ENCODE results near the gene MRPL52.

Gene MRPL52

DNA sequence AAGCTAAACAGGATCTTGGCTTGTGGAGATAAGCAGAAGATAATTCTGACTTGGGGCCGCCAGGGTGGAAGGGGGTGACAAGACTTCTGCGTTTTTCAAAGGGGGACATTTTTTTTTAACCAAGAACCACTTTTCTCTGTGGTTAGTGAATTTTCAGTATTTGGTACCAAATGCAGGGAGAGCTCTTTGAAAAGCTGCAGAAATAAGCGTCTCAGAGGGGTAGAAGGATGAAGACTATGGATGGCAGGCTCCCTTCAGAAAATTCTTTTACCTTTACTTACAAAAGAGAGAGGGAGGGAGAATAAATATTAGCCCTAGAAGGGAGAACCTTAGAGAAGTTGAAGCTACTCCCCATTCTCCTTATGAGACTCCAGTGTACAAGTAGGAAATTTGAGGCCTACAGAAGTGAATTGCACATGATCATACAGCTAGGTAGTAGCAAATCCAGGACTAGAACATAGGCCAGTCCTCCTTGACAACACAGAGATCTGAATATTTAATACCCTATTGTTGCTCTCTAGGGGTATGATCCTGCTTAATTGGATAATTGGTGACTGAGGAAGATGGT, 840 bp downstream of the MRPL52 start:
- peaks cover 7% of the 10 kb centered on the region for H3K27me3 Mint-ChIP-seq (ENCODE audit: low read depth)
- peaks cover 23% of the 10 kb centered on the region for H3K4me1 Mint-ChIP-seq
- TF ChIP-seq, protein P1, sequence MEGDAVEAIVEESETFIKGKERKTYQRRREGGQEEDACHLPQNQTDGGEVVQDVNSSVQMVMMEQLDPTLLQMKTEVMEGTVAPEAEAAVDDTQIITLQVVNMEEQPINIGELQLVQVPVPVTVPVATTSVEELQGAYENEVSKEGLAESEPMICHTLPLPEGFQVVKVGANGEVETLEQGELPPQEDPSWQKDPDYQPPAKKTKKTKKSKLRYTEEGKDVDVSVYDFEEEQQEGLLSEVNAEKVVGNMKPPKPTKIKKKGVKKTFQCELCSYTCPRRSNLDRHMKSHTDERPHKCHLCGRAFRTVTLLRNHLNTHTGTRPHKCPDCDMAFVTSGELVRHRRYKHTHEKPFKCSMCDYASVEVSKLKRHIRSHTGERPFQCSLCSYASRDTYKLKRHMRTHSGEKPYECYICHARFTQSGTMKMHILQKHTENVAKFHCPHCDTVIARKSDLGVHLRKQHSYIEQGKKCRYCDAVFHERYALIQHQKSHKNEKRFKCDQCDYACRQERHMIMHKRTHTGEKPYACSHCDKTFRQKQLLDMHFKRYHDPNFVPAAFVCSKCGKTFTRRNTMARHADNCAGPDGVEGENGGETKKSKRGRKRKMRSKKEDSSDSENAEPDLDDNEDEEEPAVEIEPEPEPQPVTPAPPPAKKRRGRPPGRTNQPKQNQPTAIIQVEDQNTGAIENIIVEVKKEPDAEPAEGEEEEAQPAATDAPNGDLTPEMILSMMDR (IDR thresholded peaks at IDR 0.05; ENCODE audit: unreplicated experiment in 3 of 3), result no peak
- peak overlapping the region; percentile 84 to 96 (median 85) for H3K4me3 Mint-ChIP-seq
- H3K36me3 Mint-ChIP-seq (ENCODE audit: low read depth), result peaks cover 15% of the 10 kb centered on the region
- H3K9me3 Mint-ChIP-seq, result no peaks in the 10 kb centered on the region
- peak overlapping the region; percentile 58 to 95 (median 90) for H3K27ac Mint-ChIP-seq

DNA sequence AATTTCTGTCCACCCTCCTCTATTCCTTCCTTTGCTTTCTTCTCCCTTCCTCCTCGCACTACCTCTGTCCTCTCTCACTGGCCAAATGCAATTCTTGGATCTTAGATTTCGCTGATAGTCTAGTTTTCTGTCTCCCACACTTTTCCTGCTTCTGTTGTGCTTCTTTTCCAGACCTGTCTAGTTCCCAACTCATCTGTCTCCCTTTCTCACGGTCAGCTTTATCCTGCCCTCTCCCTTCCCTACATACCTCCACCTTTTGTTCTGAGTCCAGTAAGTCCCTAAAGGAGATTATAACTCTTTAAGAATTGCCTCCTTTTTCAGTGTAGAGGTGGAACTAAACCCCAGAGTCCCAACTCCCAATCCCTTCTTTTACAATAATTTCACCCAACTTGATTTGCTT, 5.8 kb downstream of the MRPL52 start:
- Mint-ChIP-seq H3K27me3 (ENCODE audit: low read depth) (no peaks in the 10 kb centered on the region), H3K27ac (peak overlapping the region; percentile 99 to 100 (median 99)), H3K9me3 (no peaks in the 10 kb centered on the region), H3K4me1 (peaks cover 26% of the 10 kb centered on the region), H3K36me3 (ENCODE audit: low read depth) (peaks cover 25% of the 10 kb centered on the region), H3K4me3 (peak overlapping the region; percentile 95 to 99 (median 97))
- TF ChIP-seq, protein P1 (IDR thresholded peaks at IDR 0.05; ENCODE audit: unreplicated experiment in 3 of 3), result no peak

DNA sequence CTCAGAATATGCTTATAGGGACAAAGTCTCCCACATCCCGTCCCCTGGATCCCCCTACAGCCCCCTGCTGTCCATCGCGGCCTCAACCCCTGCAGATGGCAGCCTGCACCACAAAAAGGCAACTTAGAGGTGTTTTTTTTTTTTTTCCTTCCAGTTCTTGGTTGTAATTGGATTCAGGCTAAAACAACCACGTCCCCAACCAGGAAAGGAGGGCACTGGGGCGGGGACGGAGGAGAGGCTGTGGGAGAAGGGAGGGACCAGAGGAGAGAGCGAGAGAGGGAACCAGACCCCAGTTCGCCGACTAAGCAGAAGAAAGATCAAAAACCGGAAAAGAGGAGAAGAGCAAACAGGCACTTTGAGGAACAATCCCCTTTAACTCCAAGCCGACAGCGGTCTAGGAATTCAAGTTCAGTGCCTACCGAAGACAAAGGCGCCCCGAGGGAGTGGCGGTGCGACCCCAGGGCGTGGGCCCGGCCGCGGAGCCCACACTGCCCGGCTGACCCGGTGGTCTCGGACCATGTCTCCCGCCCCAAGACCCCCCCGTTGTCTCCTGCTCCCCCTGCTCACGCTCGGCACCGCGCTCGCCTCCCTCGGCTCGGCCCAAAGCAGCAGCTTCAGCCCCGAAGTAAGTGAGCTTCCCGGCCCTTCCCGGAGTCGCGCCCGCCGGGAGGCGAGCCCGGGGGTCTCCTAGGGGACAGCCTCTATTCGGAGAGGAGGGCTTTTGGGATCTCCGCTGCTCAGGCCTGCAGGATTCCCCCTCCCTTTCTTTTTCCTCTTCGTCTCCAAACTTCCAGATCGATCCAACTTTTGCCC, 6.8 kb downstream of the MRPL52 start, which contains the start of gene MMP14:
Gene MMP14, plus strand, starts transcription at position 285 of the 813 bp plus-strand sequence. Its CDS starts 233 bp downstream, at position 518.
- Mint-ChIP-seq H3K4me1 (peaks cover 24% of the 10 kb centered on the region), H3K27me3 (ENCODE audit: low read depth) (no peaks in the 10 kb centered on the region), H3K27ac (peak within 1 kb of the TSS; percentile 99 to 100 (median 99)), H3K9me3 (no peaks in the 10 kb centered on the region), H3K36me3 (ENCODE audit: low read depth) (peaks cover 26% of the 10 kb centered on the region), H3K4me3 (peak within 1 kb of the TSS; percentile 95 to 99 (median 97))
- TF ChIP-seq, protein P1 (IDR thresholded peaks at IDR 0.05; ENCODE audit: unreplicated experiment in 3 of 3), result peak; percentile 42 to 59 (median 45)

DNA sequence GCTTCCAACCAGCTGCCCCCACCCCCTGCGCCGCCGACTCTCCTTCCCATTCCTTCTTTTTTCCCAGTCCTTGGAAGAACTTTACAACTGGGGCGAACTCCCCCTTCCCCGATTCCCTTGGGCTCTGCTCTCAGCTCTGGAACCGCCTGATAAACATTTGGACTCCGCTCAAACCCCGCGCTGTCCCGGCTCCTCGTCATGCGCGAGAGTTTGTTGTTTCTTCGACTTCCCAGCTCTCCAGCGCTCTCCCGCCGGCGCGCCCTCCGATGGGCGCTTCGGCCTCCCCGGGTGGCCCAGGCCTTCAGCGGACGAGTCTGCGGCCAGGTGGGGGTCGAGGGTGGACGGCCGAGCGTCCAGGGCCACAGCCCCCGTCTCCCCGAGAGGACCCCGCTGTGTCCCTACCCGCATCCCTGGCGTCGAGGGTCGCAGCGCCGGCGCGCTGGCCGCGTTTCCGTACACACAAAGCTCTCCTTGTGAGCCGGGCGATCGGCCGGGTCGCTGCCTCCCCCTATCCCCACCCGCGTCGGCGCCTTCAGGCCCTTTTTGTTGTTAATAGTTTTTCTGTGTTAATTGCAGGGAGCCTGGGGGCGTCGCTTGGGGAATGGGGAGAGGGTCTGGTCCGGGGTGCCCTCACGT, 7.5 kb downstream of the MRPL52 start:
- TF ChIP-seq, protein P1 (IDR thresholded peaks at IDR 0.05; ENCODE audit: unreplicated experiment in 3 of 3), result no peak
- Mint-ChIP-seq H3K36me3 (ENCODE audit: low read depth) (peaks cover 29% of the 10 kb centered on the region), H3K4me1 (peaks cover 27% of the 10 kb centered on the region), H3K27ac (peak overlapping the region; percentile 99 to 100 (median 99)), H3K27me3 (ENCODE audit: low read depth) (no peaks in the 10 kb centered on the region), H3K4me3 (peak overlapping the region; percentile 95 to 99 (median 97)), H3K9me3 (no peaks in the 10 kb centered on the region)

DNA sequence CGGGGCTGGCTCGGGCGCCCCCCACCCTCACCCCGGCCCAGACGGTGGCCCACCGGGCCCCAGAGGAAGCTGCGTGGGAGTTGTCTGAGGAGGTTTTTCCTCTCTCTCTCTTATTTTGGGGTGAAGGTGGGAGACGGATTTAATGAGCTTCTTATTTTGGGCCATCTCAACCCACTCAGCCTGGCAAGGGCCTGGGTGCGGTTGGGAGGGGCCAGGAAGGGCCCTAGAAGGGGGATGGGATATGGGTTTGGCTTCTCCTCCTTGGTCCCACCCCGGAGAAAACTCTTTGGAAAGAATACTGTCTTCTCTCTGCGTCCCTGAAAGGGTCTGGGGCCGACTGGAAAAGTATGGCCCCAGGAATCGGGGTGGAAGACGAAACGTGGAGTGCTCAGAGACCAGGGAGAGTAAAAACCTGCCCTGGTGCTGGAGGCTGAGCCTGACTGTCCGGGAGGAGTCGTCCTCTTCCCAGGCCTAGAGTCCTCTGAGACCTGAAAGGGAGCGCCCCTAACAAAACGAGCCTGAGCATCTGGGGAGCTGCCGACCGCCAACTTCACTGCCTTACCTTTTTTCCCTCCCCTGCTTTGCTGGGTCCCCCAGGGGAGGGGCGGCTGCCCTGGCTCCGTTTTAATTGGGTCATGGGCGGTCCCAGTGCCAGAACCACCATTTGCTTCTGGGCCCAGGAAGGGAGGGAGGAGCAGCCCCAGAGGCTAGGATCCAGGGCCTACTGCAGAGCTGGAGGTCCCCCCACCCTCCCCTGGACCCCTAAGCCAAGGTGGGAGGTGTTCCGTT, 8.3 kb downstream of the MRPL52 start:
- Mint-ChIP-seq H3K9me3 (no peaks in the 10 kb centered on the region), H3K36me3 (ENCODE audit: low read depth) (peaks cover 36% of the 10 kb centered on the region), H3K4me1 (peaks cover 27% of the 10 kb centered on the region), H3K27me3 (ENCODE audit: low read depth) (no peaks in the 10 kb centered on the region), H3K4me3 (peak overlapping the region; percentile 95 to 99 (median 97)), H3K27ac (peak overlapping the region; percentile 99 to 100 (median 99))
- TF ChIP-seq, protein P1 (IDR thresholded peaks at IDR 0.05; ENCODE audit: unreplicated experiment in 3 of 3), result no peak

All from nephron (organoid).